PC-3 (cell line): ENCODE results near the gene MNT. TPM values are rescaled to one million over a fixed set of nuclear protein-coding genes. Genes with fewer than 3 reads are reported as not detected.

Source experiments
- ATAC-seq: fragments of 200-7000 bp; cut with Tn5 transposase; 2 replicates; pipeline ENCODE4 v1.9.1; 2020; ENCODE audit warnings: mild to moderate bottlenecking, moderate library complexity
- BruUV-seq: library from RNA; stranded (reverse); fragments of 400-500 nt; replicated peaks from 2 replicates; lab custom pipeline; 2021; lab: Mats Ljungman, UMichigan
- CTCF ChIA-PET: fragments of 300-600 bp; sonication (Branson Sonifier 250); formaldehyde crosslinking; loops from one replicate; lab custom pipeline; 2022; ENCODE audit warnings: antibody characterized with exemption; lab: Charles Lee
- POLR2A ChIA-PET: fragments of 300-600 bp; sonication (Branson Sonifier 250); formaldehyde crosslinking; loops from one replicate; lab custom pipeline; 2022; ENCODE audit warnings: antibody characterized with exemption; ENCODE audit not compliant: unreplicated experiment; lab: Charles Lee
- DNase-seq: peaks from one replicate; pipeline ENCODE4 v3.0.0-alpha.2; 2015
- H2AFZ ChIP-seq: fragments of 300-600 bp; sonication (generic); 2 replicates; pipeline ENCODE4 v1.6.0; 2016; ENCODE audit warnings: antibody characterized with exemption, low read length
- H3F3A ChIP-seq: fragments of 300-600 bp; sonication (generic); one replicate; pipeline ENCODE4 v1.6.0; 2017; ENCODE audit warnings: antibody characterized with exemption, low read length, control low read depth, mild to moderate bottlenecking; ENCODE audit not compliant: unreplicated experiment
- H3K27ac ChIP-seq: fragments of 300-600 bp; sonication (generic); 2 replicates; pipeline ENCODE4 v1.5.1; 2016; ENCODE audit warnings: mild to moderate bottlenecking, low read length
- H3K27me3 ChIP-seq: fragments of 300-600 bp; sonication (generic); 2 replicates; pipeline ENCODE4 v1.6.1; 2016; ENCODE audit warnings: low read length, mixed read lengths
- H3K36me3 ChIP-seq: fragments of 300-600 bp; sonication (generic); 2 replicates; pipeline ENCODE4 v1.6.1; 2016; ENCODE audit warnings: low read depth, mixed run types, low read length, mixed read lengths
- H3K4me1 ChIP-seq: fragments of 300-600 bp; sonication (generic); 2 replicates; pipeline ENCODE4 v1.5.1; 2016; ENCODE audit warnings: low read length; ENCODE audit not compliant: insufficient read depth
- H3K4me2 ChIP-seq: fragments of 300-600 bp; sonication (generic); 2 replicates; pipeline ENCODE4 v1.6.0; 2016; ENCODE audit warnings: low read length
- H3K4me3 ChIP-seq: fragments of 300-600 bp; sonication (generic); 2 replicates; pipeline ENCODE4 v1.5.1; 2016; ENCODE audit warnings: mild to moderate bottlenecking, low read length, mixed read lengths
- H3K79me2 ChIP-seq: fragments of 300-600 bp; sonication (generic); 2 replicates; pipeline ENCODE4 v1.6.1; 2017; ENCODE audit warnings: low read length, mixed read lengths
- H3K9ac ChIP-seq: fragments of 300-600 bp; sonication (generic); 2 replicates; pipeline ENCODE4 v1.6.0; 2016; ENCODE audit warnings: mild to moderate bottlenecking, low read length
- H3K9me2 ChIP-seq: fragments of 300-600 bp; sonication (generic); replicated peaks from 2 replicates; pipeline ENCODE4 v1.6.1; 2016; ENCODE audit warnings: mixed run types, low read length, mixed read lengths
- H3K9me3 ChIP-seq: fragments of 300-600 bp; sonication (generic); 2 replicates; pipeline ENCODE4 v1.6.1; 2016; ENCODE audit warnings: low read length, mixed read lengths
- H4K20me1 ChIP-seq: fragments of 300-600 bp; sonication (generic); 2 replicates; pipeline ENCODE4 v1.6.1; 2016; ENCODE audit warnings: low read length, mixed read lengths
- CTCF ChIP-seq: fragments of 300-600 bp; sonication (generic); conservative IDR thresholded peaks from 2 replicates; pipeline ENCODE4 v1.5.1; 2017; ENCODE audit warnings: antibody characterized with exemption, low read depth, mild to moderate bottlenecking, low read length
- EZH2 ChIP-seq: fragments of 300-600 bp; sonication (generic); IDR thresholded peaks from one replicate; pipeline ENCODE4 v1.6.1; 2017; ENCODE audit warnings: antibody characterized with exemption, mild to moderate bottlenecking, low read length; ENCODE audit not compliant: unreplicated experiment
- EZH2phosphoT487 ChIP-seq: fragments of 300-600 bp; sonication (generic); IDR thresholded peaks from 2 replicates; pipeline ENCODE4 v1.6.1; 2018; ENCODE audit warnings: mild to moderate bottlenecking, antibody characterized with exemption, low read length, borderline replicate concordance
- intact Hi-C: fragments of 100-400 bp; cut with micrococcal nuclease; formaldehyde crosslinking; loops from 2 replicates; pipeline ENCODE4 v1.9.0; 2023
- total RNA-seq: library from RNA; depleted of rRNA; stranded (reverse); fragments of >200 nt; gene quantifications from 2 replicates; pipeline ENCODE4 v1.2.3, GENCODE V29; 2014

Gene MNT
- total RNA-seq, 1 experiment from 2014 or later: 19.1 TPM

GRCh38 chr17:2395258-2396181 lies 5.3 kb downstream of the MNT start:
- peaks cover 16% of the 10 kb centered on the region; the same call in 1 of the 2 replicates for H4K20me1 ChIP-seq
- H3K4me1 ChIP-seq: peaks cover 52% of the 10 kb centered on the region
- BruUV-seq: no TSS peak
- no peak overlapping the region for H3K9ac ChIP-seq
- CTCF ChIA-PET: interaction anchor here (0.6 kb wide), 1 partner anchor 13 kb away, joined by 4 read pairs; no protein-coding TSS in a partner anchor
- POLR2A ChIA-PET: no interaction called here
- no peak for TF ChIP-seq CTCF
- TF ChIP-seq EZH2phosphoT487: no peak
- TF ChIP-seq EZH2: no peak
- no peak overlapping the region; the same call in 1 of the 2 replicates for H3K4me3 ChIP-seq
- H3K27me3 ChIP-seq: no peaks in the 10 kb centered on the region
- intact Hi-C loops: no loop called here
- no peaks in the 10 kb centered on the region for H3K9me3 ChIP-seq
- H3K9me2 ChIP-seq: no peaks in the 10 kb centered on the region
- no peak for ATAC-seq
- peaks cover 3% of the 10 kb centered on the region for H3F3A ChIP-seq
- H3K27ac ChIP-seq: peak overlapping the region; percentile 46
- H3K4me2 ChIP-seq: peak overlapping the region; percentile 100
- no peaks in the 10 kb centered on the region for H3K36me3 ChIP-seq
- peaks cover 68% of the 10 kb centered on the region for H3K79me2 ChIP-seq
- no peak overlapping the region for H2AFZ ChIP-seq
- peak; percentile 24 for DNase-seq

- no peak for TF ChIP-seq CTCF
- TF ChIP-seq EZH2: no peak
- no peak for TF ChIP-seq EZH2phosphoT487
- intact Hi-C loops: no loop called here
- CTCF ChIA-PET: no interaction called here
- ATAC-seq: no peak
- Histone ChIP-seq H3K4me1 (peaks cover 52% of the 10 kb centered on the region), H2AFZ (no peak overlapping the region), H3F3A (no peaks in the 10 kb centered on the region), H3K79me2 (peaks cover 65% of the 10 kb centered on the region), H3K27me3 (no peaks in the 10 kb centered on the region), H4K20me1 (peaks cover 16% of the 10 kb centered on the region; the same call in 1 of the 2 replicates), H3K9me2 (no peaks in the 10 kb centered on the region), H3K4me2 (no peak overlapping the region), H3K4me3 (no peak overlapping the region), H3K36me3 (no peaks in the 10 kb centered on the region), H3K9me3 (no peaks in the 10 kb centered on the region), H3K27ac (no peak overlapping the region), H3K9ac (no peak overlapping the region)
- POLR2A ChIA-PET: no interaction called here
- no peak for DNase-seq
- BruUV-seq: no TSS peak
Observed at GRCh38 chr17:2394775-2395201, 6.1 kb downstream of the MNT start.
